ENCODE measurements around the gene KIF3B.

- TF ChIP-seq CTCF (optimal IDR thresholded peaks at IDR 0.05 in 1 of 3, IDR thresholded peaks at IDR 0.05 in 1 of 3, conservative IDR thresholded peaks at IDR 0.05 in 1 of 3; ENCODE audit: extremely low read depth in 1 of 3, insufficient read depth in 2 of 3, low read length in 3 of 3) (no peak), EZH2 (IDR thresholded peaks at IDR 0.05; ENCODE audit: low read length) (no peak)
Measured at GRCh38 chr20:32236819-32237218, 40.6 kb upstream of the KIF3B start.

Measured in keratinocyte (primary cell).